BLaER1 treated with 17β-estradiol and CSF1 and Interleukin-3, amounts not matched to agents 10 nM and 100 nM (cell line): ENCODE data around the gene MNAT1.

Source experiments
- H3K27ac ChIP-seq, 11 experiments: shearing (Covaris generic); formaldehyde crosslinking; 2 replicates each; pipeline ENCODE4 v1.8.1; 2022
- H3K27me3 ChIP-seq, 11 experiments: shearing (Covaris generic); formaldehyde crosslinking; 2 replicates each; pipeline ENCODE4 v1.8.1; 2022
- H3K36me3 ChIP-seq, 11 experiments: shearing (Covaris generic); formaldehyde crosslinking; 2 replicates each; pipeline ENCODE4 v1.8.1; 2022
- H3K4me1 ChIP-seq, 10 experiments: shearing (Covaris generic); formaldehyde crosslinking; 2 replicates each; pipeline ENCODE4 v1.8.1; 2022
- H3K4me2 ChIP-seq, 11 experiments: shearing (Covaris generic); formaldehyde crosslinking; 2 replicates each; pipeline ENCODE4 v1.8.1; 2022
- H3K4me3 ChIP-seq, 10 experiments: shearing (Covaris generic); formaldehyde crosslinking; 2 replicates each; pipeline ENCODE4 v1.8.1; 2022
- H3K9ac ChIP-seq, 11 experiments: shearing (Covaris generic); formaldehyde crosslinking; 2 replicates each; pipeline ENCODE4 v1.8.1; 2022
- H3K9me3 ChIP-seq, 11 experiments: shearing (Covaris generic); formaldehyde crosslinking; replicated peaks in 1 of 11; 2 replicates each; pipeline ENCODE4 v1.8.1; 2022
- H4K20me1 ChIP-seq, 11 experiments: shearing (Covaris generic); formaldehyde crosslinking; 2 replicates each; pipeline ENCODE4 v1.8.1; 2022
- Cebpa-rat ChIP-seq, 11 experiments: shearing (Covaris generic); IDR thresholded peaks; 2 replicates each; pipeline ENCODE4 v1.8.1; 2022

Gene MNAT1

DNA sequence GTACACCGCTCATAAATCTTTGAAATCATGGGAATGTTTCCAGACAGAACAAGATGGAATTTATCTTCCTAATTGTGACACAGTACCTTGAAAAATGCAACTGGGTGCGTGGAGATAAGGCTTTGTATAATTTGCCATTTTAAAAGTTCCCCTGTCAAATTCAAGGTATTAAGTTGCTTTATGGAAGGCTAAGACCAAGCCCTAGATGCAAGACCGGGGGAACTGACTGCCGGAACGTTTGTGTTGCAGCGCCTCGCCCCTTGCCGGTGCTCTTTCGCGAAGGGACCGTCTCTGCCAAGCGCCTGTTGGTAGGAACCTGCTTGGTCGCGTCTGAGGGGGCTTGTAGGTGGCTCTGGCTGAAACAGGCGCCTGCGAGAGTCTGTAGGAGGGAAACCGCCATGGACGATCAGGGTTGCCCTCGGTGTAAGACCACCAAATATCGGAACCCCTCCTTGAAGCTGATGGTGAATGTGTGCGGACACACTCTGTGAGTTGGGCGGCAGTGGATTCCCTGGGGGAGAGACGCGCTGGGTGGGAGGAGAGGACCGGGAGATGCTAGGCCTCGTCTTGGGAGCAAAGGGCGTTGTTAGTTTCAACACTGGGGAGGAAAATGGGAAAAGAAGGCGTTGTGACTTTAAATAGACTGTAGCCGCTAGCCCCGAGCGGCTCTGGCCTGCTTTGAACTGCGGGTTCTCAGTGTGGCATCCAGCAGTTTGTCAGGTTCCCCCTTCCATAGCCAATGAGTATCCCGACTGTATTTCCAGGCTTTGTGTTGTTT, at the start of gene MNAT1:
MNAT1 (plus strand) TSS at position 297 of the 778 bp plus-strand sequence; CDS start at position 399, 102 bp downstream.
- Histone ChIP-seq H3K36me3 (no peaks in the 10 kb centered on the region), H3K4me3 (peak within 1 kb of the TSS; percentile 74 to 89 (median 85)), H3K27ac (peak within 1 kb of the TSS; percentile 64 to 82 (median 77); a peak in 21 of 22 replicates), H4K20me1 (peaks cover 4 to 32% (median 16%) of the 10 kb centered on the region in 11 experiments; a peak in 17 of 22 replicates), H3K9ac (peak within 1 kb of the TSS; percentile 77 to 88 (median 86)), H3K4me1 (peaks cover 7 to 24% (median 14%) of the 10 kb centered on the region in 10 experiments), H3K27me3 (peaks cover 0 to 3% (median 0%) of the 10 kb centered on the region in 11 experiments; a peak in 2 of 22 replicates), H3K4me2 (peak within 1 kb of the TSS; percentile 76 to 98 (median 87)), H3K9me3 (no peaks in the 10 kb centered on the region)
- no peak for TF ChIP-seq Cebpa-rat (IDR thresholded peaks at IDR 0.05)

DNA sequence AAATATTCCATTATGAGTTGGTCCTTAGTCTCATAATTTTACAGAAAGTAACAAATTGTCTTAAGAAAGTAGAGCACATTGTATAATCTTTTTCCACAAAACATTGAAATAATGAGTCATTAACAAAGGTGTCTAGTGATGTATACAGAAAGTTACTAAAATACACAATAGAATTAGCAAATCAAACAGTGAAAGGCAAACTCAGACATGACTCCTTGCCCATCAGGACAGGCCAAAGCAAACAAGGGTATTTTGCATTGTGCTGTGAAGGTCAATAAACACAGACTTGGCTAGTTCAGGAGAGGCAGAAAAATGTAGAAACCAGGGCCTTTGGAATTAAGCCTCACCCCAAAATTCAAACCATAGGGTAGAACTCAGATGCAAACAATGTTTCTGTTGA, 47.7 kb upstream of the MNAT1 start:
- Histone ChIP-seq H3K4me2 (no peak overlapping the region), H3K27ac (no peak overlapping the region)
- no peak for TF ChIP-seq Cebpa-rat (IDR thresholded peaks at IDR 0.05)

DNA sequence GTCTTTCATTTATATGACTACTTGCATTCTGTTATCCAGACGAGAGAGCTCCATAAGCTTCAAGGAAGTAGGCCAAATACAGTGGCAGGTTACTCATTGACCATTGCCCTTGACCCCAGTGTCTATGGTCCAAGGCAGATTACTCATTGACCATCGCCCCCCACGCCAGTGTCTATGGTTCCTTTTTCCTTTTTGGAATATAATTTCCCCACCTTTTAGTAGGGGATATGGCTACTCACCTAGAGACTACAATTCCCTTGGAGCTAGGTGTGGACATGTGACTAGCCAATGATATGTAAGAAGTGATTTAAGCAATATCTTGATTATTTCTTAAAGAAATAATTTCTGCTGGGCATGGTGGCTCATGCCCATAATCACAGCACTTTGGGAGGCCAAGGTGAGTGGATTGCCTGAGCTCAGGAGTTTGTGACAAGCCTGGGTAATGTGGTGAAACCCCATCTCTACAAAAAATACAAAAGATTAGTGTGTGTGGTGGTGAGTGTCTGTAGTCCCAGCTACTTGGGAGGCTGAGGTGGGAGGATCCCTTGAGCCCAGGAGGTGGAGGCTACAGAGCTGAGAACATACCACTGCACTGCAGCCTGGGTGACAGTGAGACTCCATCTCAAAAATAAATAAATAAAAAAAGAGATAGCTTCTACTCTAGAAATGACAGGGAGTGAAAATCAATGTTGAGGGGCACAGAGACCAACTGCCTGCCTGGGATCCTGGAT, 43.0 kb upstream of the MNAT1 start:
- Histone ChIP-seq H3K4me3 (no peak overlapping the region), H4K20me1 (no peaks in the 10 kb centered on the region), H3K4me2 (no peak overlapping the region), H3K36me3 (no peaks in the 10 kb centered on the region), H3K4me1 (no peaks in the 10 kb centered on the region), H3K9ac (no peak overlapping the region), H3K9me3 (no peaks in the 10 kb centered on the region), H3K27me3 (no peaks in the 10 kb centered on the region), H3K27ac (no peak overlapping the region)
- TF ChIP-seq Cebpa-rat (IDR thresholded peaks at IDR 0.05), result no peak

More for the DNA sequence above, 47.7 kb upstream of the MNAT1 start:
- no peaks in the 10 kb centered on the region for H4K20me1 ChIP-seq
- H3K36me3 ChIP-seq, result no peaks in the 10 kb centered on the region
- no peaks in the 10 kb centered on the region for H3K27me3 ChIP-seq
- peaks cover 0 to 10% (median 4%) of the 10 kb centered on the region in 11 experiments; a peak in 7 of 22 replicates for H3K9me3 ChIP-seq
- no peak overlapping the region for H3K4me3 ChIP-seq
- no peaks in the 10 kb centered on the region for H3K4me1 ChIP-seq
- no peak overlapping the region for H3K9ac ChIP-seq

DNA sequence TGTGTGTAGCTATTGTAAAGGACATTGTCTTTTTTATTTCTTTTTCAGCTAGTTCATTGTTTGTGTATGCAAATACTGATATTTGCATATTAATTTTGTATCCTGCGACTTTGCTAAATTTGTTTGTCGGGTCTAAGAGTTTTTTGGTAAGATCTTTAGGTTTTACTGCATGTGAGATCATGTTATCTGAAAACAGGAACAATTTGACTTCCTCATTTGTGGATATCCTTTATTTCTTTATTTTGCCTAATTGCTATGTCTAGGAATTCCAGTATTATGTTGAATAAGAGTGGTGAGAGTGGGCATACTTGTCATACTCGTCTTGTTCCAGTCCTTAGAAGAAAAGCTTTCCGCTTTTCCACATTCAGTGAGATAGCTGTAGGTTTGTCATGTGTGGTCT, 39.2 kb upstream of the MNAT1 start:
- Histone ChIP-seq H3K4me2 (no peak overlapping the region), H3K4me1 (no peaks in the 10 kb centered on the region), H4K20me1 (no peaks in the 10 kb centered on the region), H3K27me3 (no peaks in the 10 kb centered on the region), H3K9ac (no peak overlapping the region), H3K36me3 (no peaks in the 10 kb centered on the region), H3K9me3 (peaks cover 5 to 26% (median 13%) of the 10 kb centered on the region in 11 experiments; a peak in 19 of 22 replicates), H3K4me3 (no peak overlapping the region), H3K27ac (no peak overlapping the region)
- TF ChIP-seq Cebpa-rat (IDR thresholded peaks at IDR 0.05), result no peak

DNA sequence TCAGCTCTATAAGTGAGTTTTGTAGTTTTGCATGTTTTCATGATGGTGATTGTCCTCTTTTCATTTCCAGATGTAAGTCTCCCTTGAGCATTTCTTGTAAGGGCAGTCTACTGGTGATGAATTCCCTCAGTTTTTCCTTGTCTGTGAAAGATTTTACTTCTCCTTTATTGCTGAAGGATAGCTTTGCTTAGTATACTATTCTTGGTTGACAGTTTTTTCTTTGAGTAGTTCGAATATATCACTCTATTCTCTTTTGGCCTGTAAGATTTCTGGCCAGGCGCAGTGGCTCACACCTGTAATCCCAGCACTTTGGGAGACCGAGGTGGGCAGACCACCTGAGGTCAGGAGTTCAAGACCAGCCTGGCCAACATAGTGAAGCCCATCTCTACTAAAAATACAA, 34.0 kb upstream of the MNAT1 start:
- no peak overlapping the region for H3K9ac ChIP-seq
- no peak overlapping the region for H3K4me3 ChIP-seq
- H3K9me3 ChIP-seq, result peaks cover 22 to 48% (median 30%) of the 10 kb centered on the region in 11 experiments
- no peaks in the 10 kb centered on the region for H3K36me3 ChIP-seq
- no peaks in the 10 kb centered on the region for H3K27me3 ChIP-seq
- H4K20me1 ChIP-seq, result no peaks in the 10 kb centered on the region
- H3K4me1 ChIP-seq, result no peaks in the 10 kb centered on the region
- no peak for TF ChIP-seq Cebpa-rat (IDR thresholded peaks at IDR 0.05)
- H3K4me2 ChIP-seq, result no peak overlapping the region
- H3K27ac ChIP-seq, result no peak overlapping the region

DNA sequence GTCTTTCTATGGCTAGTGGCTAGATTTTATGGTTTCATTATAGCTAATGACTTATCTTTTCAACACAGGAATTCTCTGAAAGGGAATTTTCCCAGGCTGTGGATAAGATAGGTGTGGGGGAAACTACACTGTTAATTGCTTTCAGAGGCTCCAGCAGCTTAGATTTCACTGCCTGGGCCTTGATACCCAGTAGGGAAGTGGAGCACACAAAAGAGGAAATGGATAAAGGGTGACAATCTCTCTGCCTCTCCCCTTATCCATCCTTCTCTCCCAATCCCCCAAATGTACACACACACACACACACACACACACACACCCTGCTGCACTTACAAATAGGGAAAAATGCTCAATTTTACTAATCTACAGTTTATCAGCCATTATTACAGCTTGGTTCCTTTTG, 29.5 kb upstream of the MNAT1 start:
- Histone ChIP-seq H3K36me3 (no peaks in the 10 kb centered on the region), H3K27me3 (no peaks in the 10 kb centered on the region), H3K4me2 (no peak overlapping the region), H4K20me1 (no peaks in the 10 kb centered on the region), H3K9ac (no peak overlapping the region), H3K4me3 (no peak overlapping the region), H3K9me3 (peaks cover 12 to 25% (median 21%) of the 10 kb centered on the region in 11 experiments), H3K4me1 (no peaks in the 10 kb centered on the region), H3K27ac (no peak overlapping the region)
- TF ChIP-seq Cebpa-rat (IDR thresholded peaks at IDR 0.05), result no peak

DNA sequence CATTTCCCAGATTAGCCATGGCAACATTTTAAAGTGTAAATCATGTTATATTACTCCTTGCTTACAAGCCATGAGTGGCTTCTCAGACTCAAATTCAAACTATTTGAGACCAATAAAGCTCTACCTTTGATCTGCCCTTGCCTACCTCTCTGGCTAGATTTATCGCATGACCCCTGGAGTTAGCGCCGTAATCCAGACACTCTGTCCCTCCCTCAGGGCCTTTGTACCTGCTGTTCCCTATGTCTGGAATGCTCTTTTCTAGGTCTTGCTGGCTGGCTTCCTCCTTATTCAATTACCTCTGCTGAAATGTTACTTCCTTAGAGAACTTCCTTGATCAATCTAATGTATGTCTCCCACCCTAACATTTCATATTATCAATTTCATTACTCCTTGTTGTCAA, 26.7 kb upstream of the MNAT1 start:
- Histone ChIP-seq H3K27ac (no peak overlapping the region), H4K20me1 (no peaks in the 10 kb centered on the region), H3K36me3 (no peaks in the 10 kb centered on the region), H3K4me1 (no peaks in the 10 kb centered on the region), H3K27me3 (no peaks in the 10 kb centered on the region), H3K4me2 (no peak overlapping the region), H3K9ac (no peak overlapping the region), H3K9me3 (no peaks in the 10 kb centered on the region), H3K4me3 (no peak overlapping the region)
- no peak for TF ChIP-seq Cebpa-rat (IDR thresholded peaks at IDR 0.05)

DNA sequence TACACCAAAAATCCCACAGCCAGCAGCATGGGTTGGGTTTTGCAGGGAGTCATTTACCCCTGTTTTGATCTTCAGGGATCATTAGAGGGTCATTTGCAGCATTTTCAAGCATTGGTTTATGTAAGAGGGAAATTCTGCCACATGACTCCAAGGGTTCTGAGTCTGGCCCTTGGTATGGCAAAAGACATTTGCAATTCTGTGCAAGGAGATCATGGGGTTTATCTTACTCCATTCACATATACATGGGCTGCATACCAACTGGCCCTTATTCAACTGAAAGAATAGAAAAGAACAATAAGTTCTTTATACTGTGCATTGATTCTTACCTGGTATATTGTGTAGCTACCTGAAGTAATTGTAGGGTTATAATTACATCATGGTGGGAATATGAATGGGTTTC, 24.1 kb upstream of the MNAT1 start:
- no peak for TF ChIP-seq Cebpa-rat (IDR thresholded peaks at IDR 0.05)
- Histone ChIP-seq H3K27me3 (no peaks in the 10 kb centered on the region), H3K36me3 (no peaks in the 10 kb centered on the region), H3K9ac (no peak overlapping the region), H3K9me3 (no peaks in the 10 kb centered on the region), H3K27ac (no peak overlapping the region), H3K4me3 (no peak overlapping the region), H3K4me2 (no peak overlapping the region), H3K4me1 (no peaks in the 10 kb centered on the region), H4K20me1 (no peaks in the 10 kb centered on the region)

DNA sequence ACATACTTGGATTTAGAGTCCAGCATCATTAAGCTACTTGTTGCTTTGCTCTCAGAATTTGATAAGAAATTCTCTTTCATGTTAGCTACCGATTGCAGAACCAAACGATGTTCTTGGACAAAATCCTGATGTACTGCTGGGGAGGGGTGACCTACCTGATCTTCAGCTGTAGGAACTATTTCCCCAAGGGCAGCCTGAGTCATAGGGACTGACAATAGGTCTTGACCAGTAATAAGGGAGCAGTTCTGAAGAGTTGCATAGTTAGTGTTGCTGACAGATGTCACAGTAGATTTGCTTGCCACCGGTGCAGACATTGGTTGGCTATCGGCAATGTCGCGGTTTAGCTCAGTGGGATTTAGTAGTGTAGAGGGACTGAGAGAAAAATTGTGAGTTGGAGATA, 21.0 kb upstream of the MNAT1 start:
- Histone ChIP-seq H3K27ac (no peak overlapping the region), H3K4me1 (no peaks in the 10 kb centered on the region), H3K4me3 (no peak overlapping the region), H4K20me1 (no peaks in the 10 kb centered on the region), H3K4me2 (no peak overlapping the region), H3K36me3 (no peaks in the 10 kb centered on the region), H3K9ac (no peak overlapping the region), H3K9me3 (no peaks in the 10 kb centered on the region), H3K27me3 (peaks cover 0 to 7% (median 3%) of the 10 kb centered on the region in 11 experiments; a peak in 12 of 22 replicates)
- no peak for TF ChIP-seq Cebpa-rat (IDR thresholded peaks at IDR 0.05)
